LNCaP clone FGC (cell line): ENCODE data around the gene RELN.

Experiments used
- DNase-seq: peaks from one replicate; pipeline ENCODE4 v3.0.0-alpha.2; 2011; ENCODE audit warnings: low read depth
- H3K4me3 ChIP-seq: 2 replicates; pipeline ENCODE4 v1.5.1; 2011; ENCODE audit warnings: mild to moderate bottlenecking, low read depth, low read length, control low read depth
- CTCF ChIP-seq: IDR thresholded peaks from 2 replicates; pipeline ENCODE4 v1.5.1; 2012; ENCODE audit warnings: mild to moderate bottlenecking; ENCODE audit not compliant: control insufficient read depth, insufficient read depth; ENCODE audit errors: extremely low read depth

Gene RELN

DNA sequence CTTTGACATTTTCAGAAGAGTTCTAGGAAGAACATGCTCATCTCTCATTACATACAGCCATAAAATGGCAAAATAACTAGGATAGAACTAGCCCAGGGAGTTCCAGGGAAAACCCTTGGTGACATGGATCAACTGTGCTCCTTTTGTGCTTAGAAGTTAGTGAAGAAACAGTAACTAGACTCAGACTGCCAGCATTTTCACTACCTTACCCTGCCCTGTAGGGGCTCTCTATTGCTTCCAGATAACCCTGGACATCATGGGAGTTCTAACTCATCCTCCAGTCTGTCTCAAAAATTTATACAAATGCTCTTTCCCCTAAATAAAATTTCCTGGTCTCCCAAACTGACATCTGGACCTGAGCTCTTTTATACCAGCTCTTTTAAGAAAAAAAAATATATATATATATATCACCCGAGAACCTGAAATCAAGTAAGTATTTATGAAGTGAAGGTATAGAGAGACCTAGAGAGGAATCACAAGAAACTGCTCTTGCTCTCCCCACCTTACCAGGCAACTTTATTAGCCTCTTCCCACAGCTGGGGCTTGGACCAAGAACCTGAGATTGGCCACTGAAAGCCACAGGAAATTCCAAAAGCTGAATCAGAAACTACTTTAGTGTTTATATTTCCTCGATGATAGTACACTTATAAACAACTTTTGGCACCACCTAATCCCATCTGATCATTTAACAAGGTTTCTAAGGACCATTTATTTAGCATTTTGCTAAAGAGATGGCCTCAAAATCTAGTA, 101.4 kb downstream of the RELN start:
- H3K4me3 ChIP-seq: no peak overlapping the region
- no peak for TF ChIP-seq CTCF
- no peak for DNase-seq

DNA sequence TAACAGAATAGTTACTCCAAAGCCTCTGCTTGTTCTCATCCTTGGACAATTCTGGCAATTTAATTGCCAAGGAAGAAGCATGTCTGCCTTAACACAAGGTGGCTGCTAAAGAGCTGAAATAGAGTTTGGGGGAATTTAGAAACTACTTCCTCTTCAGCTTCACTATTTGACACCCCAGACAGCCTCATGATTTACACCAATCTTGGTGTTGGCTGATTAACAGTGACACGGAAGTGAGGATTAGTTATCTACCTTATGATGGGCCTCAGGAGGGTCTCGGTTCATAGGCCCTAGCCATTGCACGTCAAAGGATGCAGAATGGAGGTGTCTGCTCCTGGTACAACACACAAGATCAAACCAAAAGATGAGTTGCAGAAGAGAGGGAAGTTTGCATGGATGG, 102.4 kb downstream of the RELN start:
- no peak for DNase-seq
- no peak overlapping the region for H3K4me3 ChIP-seq
- no peak for TF ChIP-seq CTCF

GRCh38 chr7:103879928-103880600, 109.4 kb downstream of the RELN start:
- no peak for TF ChIP-seq CTCF
- no peak overlapping the region for H3K4me3 ChIP-seq
- no peak for DNase-seq

- DNase-seq: no peak
- no peak overlapping the region for H3K4me3 ChIP-seq
- TF ChIP-seq CTCF: no peak
Measured at GRCh38 chr7:103879411-103879810, 110.0 kb downstream of the RELN start.

DNA sequence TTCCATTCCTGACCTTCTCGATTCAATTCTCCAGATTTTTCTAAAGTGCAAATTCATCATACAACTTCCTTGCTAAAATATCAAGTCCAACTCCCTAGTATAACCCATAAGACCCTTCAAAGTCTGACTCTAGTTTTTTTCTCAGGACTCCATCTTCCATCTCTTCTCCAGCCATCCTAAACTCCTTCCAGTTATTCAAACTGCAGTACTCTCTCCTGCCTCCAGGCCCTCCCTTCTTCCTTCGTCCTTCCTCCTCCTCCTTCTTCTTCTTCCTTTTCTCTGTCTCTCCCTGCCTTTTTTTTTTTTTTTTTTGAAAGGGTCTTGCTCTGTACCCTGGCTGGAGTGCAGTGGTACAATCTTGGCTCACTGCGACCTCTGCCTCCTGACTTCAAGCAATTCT, 111.9 kb downstream of the RELN start:
- DNase-seq: no peak
- H3K4me3 ChIP-seq: no peak overlapping the region
- no peak for TF ChIP-seq CTCF

- no peak for TF ChIP-seq CTCF
- no peak for DNase-seq
- H3K4me3 ChIP-seq: no peak overlapping the region
Measured at GRCh38 chr7:103875718-103876117, 113.7 kb downstream of the RELN start.
